Neural crest cell (in vitro differentiated cells): ENCODE data around the gene ESRP2. TPM values are rescaled to one million over a fixed set of nuclear protein-coding genes. Genes with fewer than 3 reads are reported as not detected.

Experiments
- DNase-seq: peaks from one replicate; pipeline ENCODE4 v3.0.0; 2021; ENCODE audit warnings: low read depth, mixed read lengths, low spot score
- H3K27ac Mint-ChIP-seq: one replicate; pipeline ENCODE4 v1.8.0; 2021; ENCODE audit warnings: mild to moderate bottlenecking, mixed read lengths; ENCODE audit not compliant: unreplicated experiment
- H3K27me3 Mint-ChIP-seq: 2 replicates; pipeline ENCODE4 v1.8.0; 2021; ENCODE audit warnings: low read depth, mild to moderate bottlenecking, mixed read lengths
- H3K36me3 Mint-ChIP-seq: 2 replicates; pipeline ENCODE4 v1.8.0; 2021; ENCODE audit warnings: low read depth, mild to moderate bottlenecking, mixed read lengths
- H3K4me1 Mint-ChIP-seq: 2 replicates; pipeline ENCODE4 v1.8.0; 2021; ENCODE audit warnings: mixed read lengths
- H3K4me3 Mint-ChIP-seq: one replicate; pipeline ENCODE4 v1.8.0; 2021; ENCODE audit warnings: mild to moderate bottlenecking, mixed read lengths
- H3K9me3 Mint-ChIP-seq: 2 replicates; pipeline ENCODE4 v1.8.0; 2021; ENCODE audit warnings: mixed read lengths
- long read RNA-seq: library from polyadenylated mRNA; unstranded; transcript quantifications from one replicate; pipeline ENCODE4 v2.0.0, GENCODE V29; 2020
- total RNA-seq: library from RNA; stranded (reverse); gene quantifications from 2 replicates; pipeline ENCODE4 v1.2.1, GENCODE V29; 2021
- TF ChIP-seq, protein P1 (sequence below): fragments of 200-600 bp; sonication (generic); conservative IDR thresholded peaks from 2 replicates; pipeline ENCODE4 v1.5.0; 2021; ENCODE audit warnings: antibody characterized with exemption, mild to moderate bottlenecking

ESRP2 gene
- total RNA-seq: 0.09 and 0.23 TPM in 2 replicates
- long read RNA-seq: 0 reads

DNA sequence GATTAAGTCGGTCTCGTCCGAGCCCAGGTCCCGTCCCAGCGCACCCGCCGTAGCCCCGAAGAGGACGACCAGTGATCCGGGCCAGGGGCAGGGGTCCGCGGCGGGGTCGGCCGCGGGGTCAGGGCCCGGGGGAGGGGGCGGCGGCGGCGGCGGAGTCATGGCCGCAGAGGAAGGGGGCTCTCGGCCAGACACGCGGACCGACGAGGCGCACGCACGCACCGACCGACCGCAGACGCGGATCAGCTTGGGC lies at the start of gene ESRP2:
ESRP2 (minus strand) TSS at position 241 of the 250 bp plus-strand sequence; CDS start at position 159, 82 bp downstream.
- no peak for DNase-seq
- TF ChIP-seq, protein P1, sequence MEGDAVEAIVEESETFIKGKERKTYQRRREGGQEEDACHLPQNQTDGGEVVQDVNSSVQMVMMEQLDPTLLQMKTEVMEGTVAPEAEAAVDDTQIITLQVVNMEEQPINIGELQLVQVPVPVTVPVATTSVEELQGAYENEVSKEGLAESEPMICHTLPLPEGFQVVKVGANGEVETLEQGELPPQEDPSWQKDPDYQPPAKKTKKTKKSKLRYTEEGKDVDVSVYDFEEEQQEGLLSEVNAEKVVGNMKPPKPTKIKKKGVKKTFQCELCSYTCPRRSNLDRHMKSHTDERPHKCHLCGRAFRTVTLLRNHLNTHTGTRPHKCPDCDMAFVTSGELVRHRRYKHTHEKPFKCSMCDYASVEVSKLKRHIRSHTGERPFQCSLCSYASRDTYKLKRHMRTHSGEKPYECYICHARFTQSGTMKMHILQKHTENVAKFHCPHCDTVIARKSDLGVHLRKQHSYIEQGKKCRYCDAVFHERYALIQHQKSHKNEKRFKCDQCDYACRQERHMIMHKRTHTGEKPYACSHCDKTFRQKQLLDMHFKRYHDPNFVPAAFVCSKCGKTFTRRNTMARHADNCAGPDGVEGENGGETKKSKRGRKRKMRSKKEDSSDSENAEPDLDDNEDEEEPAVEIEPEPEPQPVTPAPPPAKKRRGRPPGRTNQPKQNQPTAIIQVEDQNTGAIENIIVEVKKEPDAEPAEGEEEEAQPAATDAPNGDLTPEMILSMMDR: no peak
- Mint-ChIP-seq H3K9me3 (no peaks in the 10 kb centered on the region), H3K27me3 (peaks cover 53% of the 10 kb centered on the region), H3K4me1 (peaks cover 19% of the 10 kb centered on the region), H3K36me3 (peaks cover 3% of the 10 kb centered on the region), H3K4me3 (peak within 1 kb of the TSS; percentile 88), H3K27ac (no peak within 1 kb of the TSS)

DNA sequence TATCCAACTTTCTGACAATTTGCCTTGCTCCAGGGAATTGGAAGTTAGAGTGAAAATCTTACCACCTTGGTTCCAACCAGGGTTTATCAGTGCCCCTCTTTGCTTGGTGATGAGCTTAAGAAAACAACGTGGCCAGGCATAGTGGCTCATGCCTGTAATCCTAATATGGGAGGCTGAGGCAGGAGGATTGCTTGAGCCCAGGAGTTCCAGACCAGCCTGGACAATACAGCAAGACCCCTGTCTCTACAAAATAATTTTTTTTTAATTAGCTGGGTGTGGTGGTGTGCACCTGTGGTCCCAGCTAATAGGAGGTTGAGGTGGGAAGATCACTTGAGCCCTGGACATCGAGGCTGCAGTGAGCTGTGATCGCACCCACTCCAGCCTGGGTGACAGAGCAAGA lies 49.8 kb upstream of the ESRP2 start:
- Mint-ChIP-seq H3K36me3 (peaks cover 10% of the 10 kb centered on the region), H3K27me3 (no peaks in the 10 kb centered on the region), H3K9me3 (no peaks in the 10 kb centered on the region), H3K27ac (no peak overlapping the region), H3K4me3 (no peak overlapping the region), H3K4me1 (no peaks in the 10 kb centered on the region)
- TF ChIP-seq, protein P1: no peak
- no peak for DNase-seq

DNA sequence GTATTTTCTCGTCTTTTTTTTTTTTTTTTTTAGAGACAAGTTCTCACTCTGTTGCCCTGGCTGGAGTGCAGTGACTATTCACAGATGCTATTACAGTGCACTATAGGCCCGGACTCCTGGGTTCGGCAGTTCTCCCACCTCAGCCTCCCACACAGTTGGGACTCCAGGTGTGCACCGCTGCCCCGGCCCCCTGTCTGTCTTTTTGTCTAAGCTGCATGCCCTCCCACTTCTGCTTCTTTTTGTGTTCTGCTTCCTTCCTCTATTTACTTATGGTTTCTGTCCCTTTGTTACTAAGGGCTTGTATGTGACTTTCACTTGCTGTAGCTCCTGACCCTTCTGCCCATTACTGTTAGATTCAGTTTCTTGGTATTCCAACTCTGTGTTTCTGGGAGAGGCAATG lies 48.9 kb upstream of the ESRP2 start:
- Mint-ChIP-seq H3K27me3 (no peaks in the 10 kb centered on the region), H3K27ac (no peak overlapping the region), H3K4me3 (no peak overlapping the region), H3K9me3 (no peaks in the 10 kb centered on the region), H3K4me1 (no peaks in the 10 kb centered on the region), H3K36me3 (peaks cover 10% of the 10 kb centered on the region)
- TF ChIP-seq, protein P1: no peak
- no peak for DNase-seq

DNA sequence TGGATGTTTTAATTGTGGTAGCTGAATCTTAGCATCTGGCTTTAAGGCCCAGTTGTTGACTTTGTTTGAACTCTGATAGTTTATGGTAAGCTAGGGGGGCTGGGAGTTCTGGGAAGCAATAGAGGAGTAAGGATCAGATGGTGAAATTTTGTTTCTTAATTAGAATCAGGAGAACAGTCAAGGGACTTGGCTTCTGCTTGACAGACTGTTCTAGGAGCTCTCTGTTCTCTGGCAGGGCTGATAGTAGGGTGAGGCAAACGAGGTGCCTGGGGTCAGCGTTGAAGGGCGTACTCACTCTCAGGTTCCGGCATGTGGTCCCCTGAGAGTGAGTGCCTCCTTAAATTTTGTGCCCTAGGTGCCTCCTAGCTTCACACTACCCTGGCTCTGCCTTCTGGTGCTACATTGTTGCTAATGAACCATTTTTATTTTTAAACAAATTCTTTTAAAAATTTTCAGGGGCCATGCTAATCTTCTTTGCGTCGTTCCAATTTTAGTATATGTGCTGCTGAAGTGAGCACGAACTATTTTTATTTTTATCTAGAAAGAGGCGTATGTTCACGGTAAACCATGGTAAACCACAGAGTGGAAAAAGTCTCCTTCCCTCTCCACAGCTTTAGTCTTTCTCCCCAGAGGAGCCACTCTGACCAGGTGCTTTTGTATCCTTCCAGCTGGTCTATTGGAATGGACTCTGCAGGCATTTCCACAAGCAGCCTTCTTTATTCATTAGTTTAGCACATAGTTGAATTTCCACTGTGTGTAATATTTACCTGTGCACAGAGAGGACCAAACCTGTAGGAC lies 48.1 kb upstream of the ESRP2 start:
- no peaks in the 10 kb centered on the region for H3K9me3 Mint-ChIP-seq
- no peak for DNase-seq
- no peak overlapping the region for H3K4me3 Mint-ChIP-seq
- peaks cover 10% of the 10 kb centered on the region for H3K36me3 Mint-ChIP-seq
- TF ChIP-seq, protein P1: no peak
- no peaks in the 10 kb centered on the region for H3K27me3 Mint-ChIP-seq
- peak overlapping the region; percentile 54 for H3K27ac Mint-ChIP-seq
- H3K4me1 Mint-ChIP-seq: no peaks in the 10 kb centered on the region

DNA sequence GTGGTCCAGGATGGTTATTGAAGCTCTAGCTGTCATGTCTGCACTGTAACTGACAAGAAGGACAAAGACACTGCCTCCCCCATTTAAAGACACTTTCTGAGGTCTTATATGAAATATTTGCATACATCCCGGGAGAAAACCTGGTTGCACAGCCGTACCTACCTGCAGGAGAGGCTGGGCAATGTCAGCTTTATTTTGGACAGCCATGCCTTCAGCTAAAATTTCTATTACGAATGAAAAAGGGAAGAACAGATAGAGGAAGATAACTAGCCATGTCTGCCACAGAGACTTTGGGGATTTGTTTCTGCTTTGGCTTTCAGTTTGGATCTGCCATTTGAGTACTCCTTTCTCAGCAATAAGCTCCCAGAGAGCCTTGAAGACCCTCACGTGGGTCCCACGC lies 47.4 kb upstream of the ESRP2 start:
- Mint-ChIP-seq H3K9me3 (no peaks in the 10 kb centered on the region), H3K4me1 (no peaks in the 10 kb centered on the region), H3K27me3 (no peaks in the 10 kb centered on the region), H3K4me3 (no peak overlapping the region), H3K27ac (peak overlapping the region; percentile 54), H3K36me3 (peaks cover 10% of the 10 kb centered on the region)
- DNase-seq: no peak
- TF ChIP-seq, protein P1: no peak
